Spleen (tissue), 3 donors: Measurements from ENCODE around the gene CNTD1.

Experiments
- POLR2A ChIP-seq, 3 donors: fragments of 450-650 bp; IDR thresholded peaks; one replicate each; pipeline ENCODE4 v1.5.1; 2017; ENCODE audit warnings: antibody characterized with exemption in 3 of 3, mild to moderate bottlenecking in 1 of 3
- POLR2AphosphoS5 ChIP-seq, 3 donors: sonication (generic); formaldehyde crosslinking; IDR thresholded peaks; one replicate each; pipeline ENCODE4 v1.5.1; 2017; ENCODE audit warnings: antibody characterized with exemption in 3 of 3

DNA sequence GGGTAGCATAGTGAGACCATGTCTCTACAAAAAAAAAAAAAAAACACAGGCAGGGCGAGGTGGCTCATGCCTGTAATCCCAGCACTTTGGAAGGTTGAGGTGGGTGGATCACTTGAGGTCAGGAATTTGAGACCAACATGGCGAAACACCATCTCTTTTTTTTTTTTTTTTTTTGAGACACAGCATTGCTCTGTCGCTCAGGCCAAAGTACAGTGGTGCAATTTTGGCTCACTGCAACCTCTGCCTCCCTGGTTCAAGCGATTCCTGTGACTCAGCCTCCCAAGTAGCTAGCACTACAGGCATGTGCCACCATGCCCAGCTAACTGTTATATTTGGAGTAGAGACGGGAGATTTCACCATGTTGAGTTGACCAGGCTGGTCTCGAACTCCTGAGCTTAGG is 32.5 kb upstream of the CNTD1 start:
- no peak for TF ChIP-seq POLR2AphosphoS5 (IDR thresholded peaks at IDR 0.05)
- TF ChIP-seq POLR2A (IDR thresholded peaks at IDR 0.05) = no peak
